ENCODE results near the gene SMCO1.
"Not testable (repeated sequence)": the region's sequence is repeated elsewhere in the genome, so short reads cannot be mapped to it uniquely, and the experiment has no call there.

Gene SMCO1

GRCh38 chr3:196513697-196514349 is 1.3 kb downstream of the SMCO1 start:
- Histone ChIP-seq H2AK5ac (ENCODE audit: low read length) (no peak overlapping the region), H3K27ac (ENCODE audit: low read depth, low read length) (no peak overlapping the region), H3K4me1 (ENCODE audit: control insufficient read depth, low read depth, low read length) (no peaks in the 10 kb centered on the region), H3K9ac (ENCODE audit: low read length) (no peak overlapping the region), H3K79me2 (ENCODE audit: control insufficient read depth, insufficient read depth, low read length) (no peaks in the 10 kb centered on the region), H2BK5ac (ENCODE audit: low read length) (no peak overlapping the region), H2BK15ac (replicated peaks; ENCODE audit: low read depth) (no peak overlapping the region), H3K27me3 (ENCODE audit: insufficient read depth, low read length, poor library complexity) (no peaks in the 10 kb centered on the region), H4K8ac (ENCODE audit: low read depth, low read length) (no peak overlapping the region), H2BK120ac (ENCODE audit: low read depth, low read length) (no peak overlapping the region), H3K56ac (ENCODE audit: low read length) (no peak overlapping the region), H4K5ac (ENCODE audit: low read length) (no peak overlapping the region), H3K4me3 (ENCODE audit: low read length) (no peak overlapping the region), H3K4me2 (ENCODE audit: low read length) (no peak overlapping the region), H3K36me3 (ENCODE audit: control insufficient read depth, insufficient read depth, low read length) (no peaks in the 10 kb centered on the region), H3K18ac (ENCODE audit: low read length) (no peak overlapping the region), H3K23ac (ENCODE audit: low read length) (no peak overlapping the region), H3K79me1 (ENCODE audit: low read length) (no peaks in the 10 kb centered on the region), H3K4ac (ENCODE audit: low read depth, low read length) (no peak overlapping the region)
- no CpG with 5 or more reads among the region's 8 CpGs for WGBS (ENCODE audit: extremely low coverage, insufficient coverage, low lambda C conversion rate)
- DNase-seq: no peak

GRCh38 chr3:196511646-196512425 is 3.3 kb downstream of the SMCO1 start:
- H4K8ac ChIP-seq (ENCODE audit: low read depth, low read length); H3K79me1 ChIP-seq (ENCODE audit: low read length); H2BK120ac ChIP-seq (ENCODE audit: low read depth, low read length); H4K5ac ChIP-seq (ENCODE audit: low read length); H3K36me3 ChIP-seq (ENCODE audit: control insufficient read depth, insufficient read depth, low read length); H3K4me3 ChIP-seq (ENCODE audit: low read length); H3K27me3 ChIP-seq (ENCODE audit: insufficient read depth, low read length, poor library complexity); H3K9ac ChIP-seq (ENCODE audit: low read length); H3K27ac ChIP-seq (ENCODE audit: low read depth, low read length); H2BK5ac ChIP-seq (ENCODE audit: low read length); H3K23ac ChIP-seq (ENCODE audit: low read length); H3K4me2 ChIP-seq (ENCODE audit: low read length); H3K4ac ChIP-seq (ENCODE audit: low read depth, low read length); H3K79me2 ChIP-seq (ENCODE audit: control insufficient read depth, insufficient read depth, low read length); H3K4me1 ChIP-seq (ENCODE audit: control insufficient read depth, low read depth, low read length); H3K18ac ChIP-seq (ENCODE audit: low read length); H2AK5ac ChIP-seq (ENCODE audit: low read length); H3K56ac ChIP-seq (ENCODE audit: low read length); H2BK15ac ChIP-seq (replicated peaks; ENCODE audit: low read depth); DNase-seq: not testable (repeated sequence)
- WGBS (ENCODE audit: extremely low coverage, insufficient coverage, low lambda C conversion rate): no CpG with 5 or more reads among the region's 15 CpGs

GRCh38 chr3:196511108-196511507 is 4.0 kb downstream of the SMCO1 start:
- not testable (repeated sequence) for H4K8ac ChIP-seq (ENCODE audit: low read depth, low read length); H3K79me1 ChIP-seq (ENCODE audit: low read length); H3K36me3 ChIP-seq (ENCODE audit: control insufficient read depth, insufficient read depth, low read length); H2BK15ac ChIP-seq (replicated peaks; ENCODE audit: low read depth); H3K4me3 ChIP-seq (ENCODE audit: low read length); H3K56ac ChIP-seq (ENCODE audit: low read length); H3K18ac ChIP-seq (ENCODE audit: low read length); H3K79me2 ChIP-seq (ENCODE audit: control insufficient read depth, insufficient read depth, low read length); H2BK5ac ChIP-seq (ENCODE audit: low read length); H3K4ac ChIP-seq (ENCODE audit: low read depth, low read length); H2BK120ac ChIP-seq (ENCODE audit: low read depth, low read length); H3K23ac ChIP-seq (ENCODE audit: low read length); H3K27ac ChIP-seq (ENCODE audit: low read depth, low read length); H3K27me3 ChIP-seq (ENCODE audit: insufficient read depth, low read length, poor library complexity); DNase-seq; H3K4me2 ChIP-seq (ENCODE audit: low read length); H3K9ac ChIP-seq (ENCODE audit: low read length); H2AK5ac ChIP-seq (ENCODE audit: low read length); H4K5ac ChIP-seq (ENCODE audit: low read length); H3K4me1 ChIP-seq (ENCODE audit: control insufficient read depth, low read depth, low read length)
- WGBS (ENCODE audit: extremely low coverage, insufficient coverage, low lambda C conversion rate): no CpG with 5 or more reads among the region's 1 CpG

GRCh38 chr3:196506687-196507086 is 8.5 kb downstream of the SMCO1 start:
- no peak overlapping the region for H3K9ac ChIP-seq (ENCODE audit: low read length)
- H2BK5ac ChIP-seq (ENCODE audit: low read length): no peak overlapping the region
- no CpG with 5 or more reads among the region's 8 CpGs for WGBS (ENCODE audit: extremely low coverage, insufficient coverage, low lambda C conversion rate)
- no peak overlapping the region for H4K5ac ChIP-seq (ENCODE audit: low read length)
- no peaks in the 10 kb centered on the region for H3K4me1 ChIP-seq (ENCODE audit: control insufficient read depth, low read depth, low read length)
- no peak overlapping the region for H3K18ac ChIP-seq (ENCODE audit: low read length)
- no peak overlapping the region for H3K56ac ChIP-seq (ENCODE audit: low read length)
- peaks cover 14% of the 10 kb centered on the region for H3K79me2 ChIP-seq (ENCODE audit: control insufficient read depth, insufficient read depth, low read length)
- no peak overlapping the region for H3K23ac ChIP-seq (ENCODE audit: low read length)
- no peak overlapping the region for H2BK120ac ChIP-seq (ENCODE audit: low read depth, low read length)
- no peak overlapping the region for H3K27ac ChIP-seq (ENCODE audit: low read depth, low read length)
- no peak overlapping the region for H3K4me3 ChIP-seq (ENCODE audit: low read length)
- H2AK5ac ChIP-seq (ENCODE audit: low read length): no peak overlapping the region
- peaks cover 2% of the 10 kb centered on the region for H3K79me1 ChIP-seq (ENCODE audit: low read length)
- H2BK15ac ChIP-seq (replicated peaks; ENCODE audit: low read depth): no peak overlapping the region
- peak; percentile 18 for DNase-seq
- no peak overlapping the region for H4K8ac ChIP-seq (ENCODE audit: low read depth, low read length)
- no peaks in the 10 kb centered on the region for H3K36me3 ChIP-seq (ENCODE audit: control insufficient read depth, insufficient read depth, low read length)
- no peaks in the 10 kb centered on the region for H3K27me3 ChIP-seq (ENCODE audit: insufficient read depth, low read length, poor library complexity)
- no peak overlapping the region for H3K4ac ChIP-seq (ENCODE audit: low read depth, low read length)
- H3K4me2 ChIP-seq (ENCODE audit: low read length): no peak overlapping the region

- Histone ChIP-seq H2AK5ac (ENCODE audit: low read length) (no peak overlapping the region), H3K79me1 (ENCODE audit: low read length) (peaks cover 2% of the 10 kb centered on the region), H4K8ac (ENCODE audit: low read depth, low read length) (no peak overlapping the region), H3K36me3 (ENCODE audit: control insufficient read depth, insufficient read depth, low read length) (no peaks in the 10 kb centered on the region), H3K56ac (ENCODE audit: low read length) (peak overlapping the region; percentile 66), H3K4me1 (ENCODE audit: control insufficient read depth, low read depth, low read length) (peaks cover 3% of the 10 kb centered on the region), H2BK15ac (replicated peaks; ENCODE audit: low read depth) (no peak overlapping the region), H2BK5ac (ENCODE audit: low read length) (no peak overlapping the region), H3K4me3 (ENCODE audit: low read length) (no peak overlapping the region), H3K18ac (ENCODE audit: low read length) (no peak overlapping the region), H3K4ac (ENCODE audit: low read depth, low read length) (no peak overlapping the region), H3K23ac (ENCODE audit: low read length) (no peak overlapping the region), H3K9ac (ENCODE audit: low read length) (no peak overlapping the region), H3K27ac (ENCODE audit: low read depth, low read length) (no peak overlapping the region), H3K79me2 (ENCODE audit: control insufficient read depth, insufficient read depth, low read length) (peaks cover 33% of the 10 kb centered on the region), H4K5ac (ENCODE audit: low read length) (no peak overlapping the region), H3K27me3 (ENCODE audit: insufficient read depth, low read length, poor library complexity) (no peaks in the 10 kb centered on the region), H3K4me2 (ENCODE audit: low read length) (no peak overlapping the region), H2BK120ac (ENCODE audit: low read depth, low read length) (no peak overlapping the region)
- no peak for DNase-seq
- no CpG with 5 or more reads among the region's 6 CpGs for WGBS (ENCODE audit: extremely low coverage, insufficient coverage, low lambda C conversion rate)
Observed at GRCh38 chr3:196504556-196504955, 10.6 kb downstream of the SMCO1 start.

Data from mesendoderm (in vitro differentiated cells).